HCT116 (cell line): ENCODE results near the gene KRTCAP3.
A peak's percentile ranks its signal among the peaks of the same experiment; 100 is the strongest.

Experiments
- CEBPB ChIP-seq: IDR thresholded peaks from 2 replicates; pipeline ENCODE4 v1.6.1; 2012; ENCODE audit warnings: low read depth
- EZH2 ChIP-seq: fragments of 200-600 bp; sonication (generic); IDR thresholded peaks from 2 replicates; pipeline ENCODE4 v1.6.1; 2017; ENCODE audit warnings: antibody characterized with exemption, mixed run types
- EZH2phosphoT487 ChIP-seq: fragments of 200-600 bp; IDR thresholded peaks from 2 replicates; pipeline ENCODE4 v1.6.1; 2018; ENCODE audit warnings: antibody characterized with exemption, borderline replicate concordance
- FOSL1 ChIP-seq: IDR thresholded peaks from 2 replicates; pipeline ENCODE4 v1.6.1; 2012; ENCODE audit warnings: low read depth
- JUND ChIP-seq: IDR thresholded peaks from 2 replicates; pipeline ENCODE4 v1.6.1; 2012
- MAX ChIP-seq: IDR thresholded peaks from 2 replicates; pipeline ENCODE4 v1.6.1; 2012
- POLR2A ChIP-seq: IDR thresholded peaks from 2 replicates; pipeline ENCODE4 v1.7.0; 2011; ENCODE audit warnings: borderline replicate concordance; ENCODE audit not compliant: insufficient read depth, insufficient read length; ENCODE audit errors: extremely low read depth
- POLR2AphosphoS5 ChIP-seq: IDR thresholded peaks from 2 replicates; pipeline ENCODE4 v1.6.1; 2011; ENCODE audit warnings: mild to moderate bottlenecking, low read depth, low read length, moderate library complexity
- REST ChIP-seq: IDR thresholded peaks from 2 replicates; pipeline ENCODE4 v1.6.1; 2012; ENCODE audit warnings: low read depth
- SIN3A ChIP-seq: IDR thresholded peaks from 2 replicates; pipeline ENCODE4 v1.6.1; 2012; ENCODE audit warnings: low read depth
- TCF7L2 ChIP-seq: IDR thresholded peaks from 2 replicates; pipeline ENCODE4 v1.7.0; 2011; ENCODE audit warnings: borderline replicate concordance, inconsistent platforms; ENCODE audit not compliant: insufficient read depth, insufficient read length; ENCODE audit errors: extremely low read depth
- YY1 ChIP-seq: IDR thresholded peaks from 2 replicates; pipeline ENCODE4 v1.6.1; 2011; ENCODE audit warnings: low read length, low read depth, moderate library complexity, mild to moderate bottlenecking; ENCODE audit not compliant: insufficient replicate concordance; ENCODE audit errors: extremely low read depth
- TF ChIP-seq, protein P1 (sequence below), 3 experiments: fragments of 200-600 bp in 1 of 3; sonication (generic) in 1 of 3; IDR thresholded peaks in 2 of 3; conservative IDR thresholded peaks in 1 of 3; 2 replicates each; pipeline ENCODE4 v1.5.1; 2012 to 2017; ENCODE audit warnings: low read depth in 2 of 3, low read length in 2 of 3, antibody characterized with exemption in 1 of 3, borderline replicate concordance in 1 of 3, control low read depth in 1 of 3, mild to moderate bottlenecking in 1 of 3, mixed read lengths in 1 of 3, mixed run types in 1 of 3, moderate library complexity in 1 of 3; ENCODE audit not compliant: insufficient read depth in 1 of 3

DNA sequence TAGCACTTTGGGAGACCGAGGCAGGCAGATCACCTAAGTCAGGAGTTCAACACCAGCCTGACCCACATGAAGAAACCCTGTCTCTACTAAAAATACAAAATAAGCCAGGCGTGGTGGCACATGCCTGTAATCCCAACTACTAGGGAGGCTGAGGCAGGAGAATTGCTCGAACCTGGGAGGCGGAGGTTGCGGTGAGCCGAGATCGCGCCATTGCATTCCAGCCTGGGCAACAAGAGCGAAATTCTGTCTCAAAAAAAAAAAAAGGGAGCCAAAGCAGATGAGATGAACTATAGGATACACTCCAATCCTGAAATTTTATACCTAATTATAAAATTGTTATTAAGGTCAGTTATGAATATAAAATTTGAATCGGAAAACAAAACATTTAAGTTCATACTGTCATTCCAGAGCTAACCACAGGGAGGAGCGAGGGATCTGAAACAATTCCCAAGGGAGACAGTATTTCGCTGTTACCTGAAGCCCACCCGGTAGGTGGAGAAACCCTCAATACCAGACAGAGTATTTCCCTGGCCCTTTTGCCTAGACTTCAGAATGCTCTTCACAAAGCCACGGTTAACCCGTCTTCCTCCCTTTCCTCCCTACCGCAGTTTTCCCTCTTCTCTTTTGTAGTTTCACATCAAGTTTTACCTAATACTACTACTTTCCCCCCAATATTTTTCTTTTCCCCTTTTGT, 34.2 kb upstream of the KRTCAP3 start:
- TF ChIP-seq YY1, result no peak
- no peak for TF ChIP-seq EZH2
- TF ChIP-seq, protein P1, sequence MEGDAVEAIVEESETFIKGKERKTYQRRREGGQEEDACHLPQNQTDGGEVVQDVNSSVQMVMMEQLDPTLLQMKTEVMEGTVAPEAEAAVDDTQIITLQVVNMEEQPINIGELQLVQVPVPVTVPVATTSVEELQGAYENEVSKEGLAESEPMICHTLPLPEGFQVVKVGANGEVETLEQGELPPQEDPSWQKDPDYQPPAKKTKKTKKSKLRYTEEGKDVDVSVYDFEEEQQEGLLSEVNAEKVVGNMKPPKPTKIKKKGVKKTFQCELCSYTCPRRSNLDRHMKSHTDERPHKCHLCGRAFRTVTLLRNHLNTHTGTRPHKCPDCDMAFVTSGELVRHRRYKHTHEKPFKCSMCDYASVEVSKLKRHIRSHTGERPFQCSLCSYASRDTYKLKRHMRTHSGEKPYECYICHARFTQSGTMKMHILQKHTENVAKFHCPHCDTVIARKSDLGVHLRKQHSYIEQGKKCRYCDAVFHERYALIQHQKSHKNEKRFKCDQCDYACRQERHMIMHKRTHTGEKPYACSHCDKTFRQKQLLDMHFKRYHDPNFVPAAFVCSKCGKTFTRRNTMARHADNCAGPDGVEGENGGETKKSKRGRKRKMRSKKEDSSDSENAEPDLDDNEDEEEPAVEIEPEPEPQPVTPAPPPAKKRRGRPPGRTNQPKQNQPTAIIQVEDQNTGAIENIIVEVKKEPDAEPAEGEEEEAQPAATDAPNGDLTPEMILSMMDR (IDR thresholded peaks at IDR 0.05 in 2 of 3, conservative IDR thresholded peaks at IDR 0.05 in 1 of 3; ENCODE audit: borderline replicate concordance in 1 of 3, insufficient read depth in 1 of 3, low read depth in 2 of 3, low read length in 2 of 3), result peak; percentile 57 to 90 (median 59)
- TF ChIP-seq SIN3A, result no peak
- TF ChIP-seq TCF7L2, result no peak
- no peak for TF ChIP-seq EZH2phosphoT487
- TF ChIP-seq POLR2A, result no peak
- no peak for TF ChIP-seq CEBPB
- no peak for TF ChIP-seq MAX
- TF ChIP-seq JUND, result no peak
- TF ChIP-seq REST, result no peak
- no peak for TF ChIP-seq FOSL1
- no peak for TF ChIP-seq POLR2AphosphoS5
